Skeletal muscle cell (primary cell): ENCODE measurements around the gene GPR87.

ENCODE experiments used
- DNase-seq: peaks from one replicate; pipeline ENCODE4 v3.0.0-alpha.2; 2010; ENCODE audit warnings: low read depth
- H3K4me3 ChIP-seq: 2 replicates; pipeline ENCODE4 v1.5.1; 2011; ENCODE audit warnings: low read depth, mild to moderate bottlenecking, control low read depth, low read length, moderate library complexity

The GPR87 gene

GRCh38 chr3:151318991-151319390 lies 2.4 kb upstream of the GPR87 start:
- DNase-seq = no peak
- no peak overlapping the region for H3K4me3 ChIP-seq

GRCh38 chr3:151318313-151318712 lies 1.7 kb upstream of the GPR87 start:
- no peak overlapping the region for H3K4me3 ChIP-seq
- DNase-seq = no peak

DNA sequence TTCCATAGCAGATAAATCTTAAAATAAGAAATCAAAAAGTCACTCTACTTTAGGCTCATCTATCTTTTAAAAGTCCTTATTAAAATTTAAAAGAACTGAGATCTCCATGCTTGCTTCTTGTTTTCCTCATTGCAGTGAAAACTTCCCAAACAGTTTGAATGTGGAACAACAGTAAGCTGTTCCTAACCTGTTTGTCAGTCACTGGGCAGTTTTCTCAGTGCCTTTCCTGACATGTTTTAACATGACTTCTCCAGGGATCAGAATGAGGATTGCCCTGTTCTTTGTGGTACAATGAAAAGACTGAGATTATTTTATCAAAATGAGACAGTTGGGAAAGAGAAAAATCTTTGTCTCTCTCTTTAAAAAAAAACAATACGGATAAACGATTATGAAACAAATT lies 774 bp downstream of the GPR87 start:
- DNase-seq = no peak
- no peak overlapping the region for H3K4me3 ChIP-seq

DNA sequence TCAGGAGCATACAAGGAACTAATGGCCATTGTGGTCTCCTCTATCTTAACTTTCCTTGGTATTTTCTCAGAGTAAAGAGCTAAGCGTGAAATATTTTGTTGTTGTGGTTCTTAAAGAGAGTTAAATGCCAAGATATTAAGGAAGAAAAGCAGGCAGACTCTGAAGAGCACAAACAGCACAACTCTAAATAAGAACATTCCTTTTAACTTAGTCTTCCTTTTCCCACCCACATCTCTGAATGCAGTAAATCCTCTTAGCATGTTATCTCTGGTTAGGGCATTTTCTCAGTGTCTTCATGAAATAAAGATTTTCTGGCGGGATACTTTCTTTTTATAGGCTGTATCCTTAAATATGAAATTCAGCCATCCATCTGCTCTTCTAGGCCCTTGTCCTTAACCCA lies 1.5 kb downstream of the GPR87 start:
- H3K4me3 ChIP-seq = no peak overlapping the region
- DNase-seq = no peak

DNA sequence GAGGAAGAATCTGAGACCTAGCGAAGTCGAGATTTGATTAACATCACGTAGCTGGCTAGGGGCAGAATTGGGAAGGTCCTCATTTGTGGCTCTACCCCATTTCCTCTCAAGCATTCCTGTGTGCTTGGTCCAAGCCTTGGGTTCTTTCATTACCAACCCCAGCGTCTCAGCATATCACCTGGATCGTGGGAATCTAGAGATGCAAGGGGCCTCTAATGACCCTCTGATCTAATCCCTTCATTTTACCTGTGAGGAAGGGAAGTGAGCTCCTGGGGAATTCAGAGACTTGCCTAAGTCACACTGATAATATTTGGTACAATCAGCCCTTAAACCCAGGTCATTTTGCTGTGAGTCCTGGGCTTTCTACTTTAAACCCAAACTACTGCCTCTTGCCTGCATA lies 2.0 kb downstream of the GPR87 start:
- no peak overlapping the region for H3K4me3 ChIP-seq
- no peak for DNase-seq

DNA sequence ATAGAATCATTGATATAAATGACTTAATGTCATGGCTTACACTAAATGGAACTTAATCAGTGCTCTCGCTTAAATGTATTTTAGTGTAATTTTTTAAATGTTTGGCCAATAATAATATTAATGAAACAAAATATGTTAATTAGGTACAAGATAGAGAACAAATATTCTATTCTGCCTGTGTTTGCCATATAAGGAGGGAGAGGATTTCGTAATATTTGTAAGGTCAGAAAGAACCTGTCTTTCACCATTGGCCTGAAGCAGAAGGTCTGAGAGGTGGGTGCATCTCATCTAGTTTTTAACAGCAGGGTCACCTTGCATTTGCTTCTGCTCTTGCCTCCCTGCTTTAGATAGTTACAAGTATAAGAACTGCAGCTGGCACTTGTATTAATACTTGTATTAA lies 2.5 kb downstream of the GPR87 start:
- DNase-seq = no peak
- no peak overlapping the region for H3K4me3 ChIP-seq

DNA sequence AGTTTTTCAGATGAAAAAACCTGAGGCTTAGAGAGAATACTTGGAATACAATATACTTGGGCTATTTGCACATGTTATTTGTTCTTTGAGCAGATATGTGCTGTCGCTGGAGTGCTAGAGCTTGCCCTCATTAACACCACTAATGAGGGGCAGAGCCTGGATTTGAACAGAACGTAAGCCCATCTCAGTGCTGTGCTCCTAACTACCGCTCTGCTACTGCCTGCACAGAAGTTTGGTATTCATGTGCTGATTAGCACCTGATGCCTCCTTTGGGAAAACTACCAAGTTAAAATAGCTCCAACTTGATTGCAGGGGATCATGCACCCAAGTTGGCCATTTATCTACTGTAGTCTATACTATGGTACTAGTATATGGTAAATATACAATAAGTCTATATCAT lies 3.6 kb downstream of the GPR87 start:
- H3K4me3 ChIP-seq = no peak overlapping the region
- DNase-seq = no peak

DNA sequence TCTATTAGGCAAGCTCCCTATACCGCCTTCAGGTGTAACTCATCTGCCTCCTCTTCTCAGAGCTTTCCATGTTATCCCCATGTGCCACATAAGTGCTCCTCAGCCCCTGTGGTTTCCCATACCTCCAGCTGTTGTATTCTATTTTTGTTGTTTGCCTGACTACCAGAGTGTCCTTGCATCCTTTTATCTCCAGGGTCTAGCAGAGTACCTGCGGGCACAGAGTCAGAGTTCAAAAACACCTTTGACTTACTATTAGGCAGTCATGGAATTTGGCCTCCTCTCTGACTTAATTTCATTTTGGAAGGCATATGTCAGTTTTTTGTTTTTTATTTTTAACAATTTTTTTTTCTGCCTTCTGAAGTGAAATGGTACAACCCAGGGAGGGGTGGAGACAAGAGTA lies 7.1 kb downstream of the GPR87 start:
- DNase-seq = no peak

GRCh38 chr3:151307583-151308488 lies 8.8 kb downstream of the GPR87 start:
- H3K4me3 ChIP-seq = no peak overlapping the region
- DNase-seq = no peak

More for the DNA sequence above, 7.1 kb downstream of the GPR87 start:
- no peak overlapping the region for H3K4me3 ChIP-seq

DNA sequence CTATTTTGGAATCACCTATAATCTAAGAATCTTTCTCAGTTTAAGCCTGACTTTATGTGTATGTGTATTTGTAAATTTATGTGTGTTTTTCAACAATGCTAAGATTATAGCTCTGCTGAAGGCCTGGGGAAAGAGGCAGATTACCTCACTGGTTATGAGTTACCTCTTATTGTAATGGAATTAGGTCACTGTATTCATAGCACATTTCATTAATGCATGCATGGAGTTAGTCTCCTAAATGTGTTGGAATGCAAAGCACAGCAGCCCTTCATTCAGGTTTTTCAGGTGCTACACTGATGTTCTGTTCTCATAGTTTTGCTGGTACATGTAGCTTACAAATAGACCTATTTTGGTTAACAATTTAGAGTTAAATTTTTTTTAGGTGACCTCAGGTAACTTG lies 9.5 kb downstream of the GPR87 start:
- DNase-seq = no peak
- H3K4me3 ChIP-seq = no peak overlapping the region

DNA sequence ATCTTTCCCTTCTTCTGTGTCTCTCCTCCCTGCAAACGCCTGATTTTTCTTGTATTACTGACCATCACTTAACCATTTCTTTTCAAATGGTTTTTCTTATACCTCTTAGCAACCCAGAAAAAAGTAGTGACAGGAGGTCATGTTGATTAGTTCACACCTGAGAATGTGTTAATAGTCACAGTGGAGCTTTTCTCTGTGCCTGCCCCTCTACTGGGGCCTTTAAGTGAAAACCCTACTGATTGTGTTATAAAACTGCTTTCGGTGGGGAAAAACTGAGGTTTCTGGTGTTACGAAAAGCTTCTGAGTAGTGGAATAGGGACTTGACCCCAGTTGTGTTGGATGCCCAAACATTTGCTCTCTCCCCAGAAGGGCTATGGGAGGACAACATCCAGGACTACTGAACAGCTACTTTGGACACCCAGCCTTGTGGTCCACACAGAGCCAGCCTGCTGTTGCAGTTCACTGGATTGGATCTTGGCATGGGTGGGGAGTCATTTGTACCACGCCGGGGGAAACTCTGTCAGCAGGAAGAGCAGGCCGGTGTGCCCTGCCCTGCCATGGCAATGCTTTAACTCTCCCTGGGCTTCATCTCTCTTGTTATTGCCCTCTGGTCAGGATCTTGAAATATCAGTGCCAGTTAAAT lies 10.3 kb downstream of the GPR87 start:
- no peak overlapping the region for H3K4me3 ChIP-seq
- DNase-seq = no peak

GRCh38 chr3:151305775-151306151 lies 10.9 kb downstream of the GPR87 start:
- H3K4me3 ChIP-seq = no peak overlapping the region
- DNase-seq = no peak

DNA sequence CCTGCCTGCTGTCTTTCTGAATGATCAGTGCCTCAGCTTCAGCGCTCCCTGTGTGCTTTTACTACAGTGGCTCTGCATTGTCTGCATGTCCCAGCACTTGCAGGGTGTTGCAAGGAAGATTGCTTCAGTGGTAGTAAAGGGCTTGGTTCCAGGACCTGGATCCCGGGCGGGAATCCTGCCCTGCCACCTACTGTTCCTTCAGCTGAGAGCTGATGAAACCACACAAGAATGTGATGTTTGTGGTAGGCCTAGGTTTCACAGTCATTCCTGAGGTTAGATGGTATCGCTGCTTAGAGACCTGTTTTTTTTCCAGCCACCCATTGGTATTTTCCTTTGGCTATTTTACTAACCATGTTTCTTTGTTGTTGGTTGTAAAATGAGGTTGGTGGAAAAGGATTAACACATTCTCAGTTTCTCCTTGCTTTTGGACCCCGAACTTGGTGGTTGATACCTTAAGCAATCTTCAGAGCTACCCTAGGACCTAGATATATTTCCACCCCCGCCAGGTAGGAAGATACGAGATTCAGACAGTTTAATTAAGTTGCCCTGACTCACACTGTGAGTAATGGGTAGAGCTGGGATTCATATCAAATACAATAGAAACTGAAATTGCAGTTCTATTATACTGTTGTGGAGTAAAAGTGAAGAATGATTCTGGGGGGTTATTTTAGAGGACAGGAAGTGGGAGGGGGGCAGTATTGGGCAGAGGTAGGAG lies 11.4 kb downstream of the GPR87 start:
- peak; percentile 97 for DNase-seq
- no peak overlapping the region for H3K4me3 ChIP-seq

GRCh38 chr3:151303751-151304150 lies 12.9 kb downstream of the GPR87 start:
- no peak for DNase-seq
- no peak overlapping the region for H3K4me3 ChIP-seq

- H3K4me3 ChIP-seq = no peak overlapping the region
- peak; percentile 57 for DNase-seq
Observed at GRCh38 chr3:151301787-151302186, 14.8 kb downstream of the GPR87 start.

- DNase-seq = no peak
- H3K4me3 ChIP-seq = no peak overlapping the region
Observed at GRCh38 chr3:151300539-151300938, 16.1 kb downstream of the GPR87 start.

DNA sequence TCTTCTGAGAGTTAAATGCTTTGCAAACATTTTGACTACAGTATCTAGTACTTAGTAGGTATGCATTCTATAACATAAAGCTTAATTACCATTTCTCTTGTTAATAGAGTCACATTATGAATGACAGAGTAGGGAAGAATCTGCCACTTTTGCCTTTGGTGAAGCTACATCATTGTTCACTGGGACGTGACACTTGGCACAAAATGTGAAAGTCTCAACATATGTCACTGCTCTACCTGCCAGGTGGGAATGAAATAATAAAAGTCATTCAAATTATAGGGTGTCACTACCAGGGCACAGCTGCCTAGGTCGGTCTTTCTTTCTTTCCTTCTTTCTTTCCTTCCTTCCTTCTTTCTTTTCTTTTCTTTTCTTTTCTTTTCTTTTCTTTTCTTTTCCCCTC lies 17.6 kb downstream of the GPR87 start:
- no peak overlapping the region for H3K4me3 ChIP-seq
- no peak for DNase-seq

- DNase-seq = no peak
Observed at GRCh38 chr3:151297429-151297828, 19.2 kb downstream of the GPR87 start.

DNA sequence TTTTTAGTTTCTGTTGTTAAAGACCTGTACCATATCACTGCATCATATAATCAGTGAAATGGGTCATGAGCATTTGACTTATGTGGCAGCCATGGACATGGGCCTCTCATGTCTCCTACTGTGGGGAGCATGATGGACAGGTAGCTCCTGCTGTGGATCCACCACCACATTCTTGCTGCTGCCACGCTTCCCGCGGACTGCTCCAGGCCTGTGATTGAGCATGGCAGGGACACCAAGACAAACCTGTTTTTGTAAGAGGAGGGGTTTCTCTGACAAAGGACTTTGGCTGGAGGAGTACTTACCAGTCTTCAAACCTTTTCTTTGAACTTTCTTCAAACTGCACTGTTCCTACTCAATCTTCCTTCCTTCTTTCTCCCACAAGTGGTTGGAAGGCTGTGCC lies 20.4 kb downstream of the GPR87 start:
- H3K4me3 ChIP-seq = no peak overlapping the region
- no peak for DNase-seq

More at GRCh38 chr3:151297429-151297828, 19.2 kb downstream of the GPR87 start:
- no peak overlapping the region for H3K4me3 ChIP-seq

- H3K4me3 ChIP-seq = no peak overlapping the region
- DNase-seq = no peak
Observed at GRCh38 chr3:151293127-151293526, 23.5 kb downstream of the GPR87 start.
